K562 (cell line): ENCODE measurements around the gene SNRPA. TPM values are rescaled to one million over a fixed set of nuclear protein-coding genes. Genes with fewer than 3 reads are reported as not detected.

Experiments
- ATF3 ChIP-seq, 2 experiments: fragments of 450-650 bp in 1 of 2; sonication (generic) in 1 of 2; formaldehyde crosslinking in 1 of 2; IDR thresholded peaks in 1 of 2; conservative IDR thresholded peaks in 1 of 2; 2 replicates each; pipeline versions ENCODE4 v1.6.1 to v1.8.1; 2016 to 2023; ENCODE audit warnings: mild to moderate bottlenecking in 2 of 2, moderate library complexity in 2 of 2, inconsistent platforms in 1 of 2, missing genetic modification reagents in 1 of 2
- ATF4 ChIP-seq: fragments of 450-650 bp; formaldehyde crosslinking; IDR thresholded peaks from 2 replicates; pipeline ENCODE4 v1.4.0; 2022; ENCODE audit warnings: mild to moderate bottlenecking, moderate library complexity
- BACH1 ChIP-seq: fragments of 200-800 bp; sonication (Bioruptor generic); IDR thresholded peaks from 2 replicates; pipeline ENCODE4 v1.6.1; 2016; ENCODE audit warnings: missing genetic modification characterization, missing compliant biosample characterization
- BHLHE40 ChIP-seq: IDR thresholded peaks from 2 replicates; pipeline ENCODE4 v1.6.1; 2011; ENCODE audit warnings: low read length, improper control_type of control experiment
- CBX3 ChIP-seq, 2 experiments: IDR thresholded peaks; 1 replicate in 1 of 2; 2 replicates in 1 of 2; pipeline ENCODE4 v1.6.1; 2012; ENCODE audit warnings: inconsistent platforms in 2 of 2, low read length in 2 of 2, borderline replicate concordance in 1 of 2, control low read depth in 1 of 2
- CREB3L1 ChIP-seq: fragments of 450-650 bp; IDR thresholded peaks from 2 replicates; pipeline ENCODE4 v1.6.1; 2014; ENCODE audit warnings: low read depth, mild to moderate bottlenecking, moderate library complexity, borderline replicate concordance
- ELF1 ChIP-seq: fragments of 200-800 bp; sonication (Bioruptor generic); IDR thresholded peaks from 2 replicates; pipeline ENCODE4 v1.6.1; 2016; ENCODE audit warnings: missing genetic modification characterization, missing compliant biosample characterization
- ESRRB ChIP-seq: fragments of 250-450 bp; sonication (Bioruptor Pico); IDR thresholded peaks from 2 replicates; pipeline ENCODE4 v1.5.0; 2020; ENCODE audit warnings: mild to moderate bottlenecking, moderate library complexity, borderline replicate concordance
- ETS1 ChIP-seq: conservative IDR thresholded peaks from 2 replicates; pipeline ENCODE4 v1.6.1; 2011; ENCODE audit warnings: low read depth, mild to moderate bottlenecking, low read length; ENCODE audit not compliant: control insufficient read depth
- FOSL1 ChIP-seq: fragments of 200-800 bp; sonication (Bioruptor generic); conservative IDR thresholded peaks from 2 replicates; pipeline ENCODE4 v1.6.1; 2016; ENCODE audit warnings: missing genetic modification characterization, missing compliant biosample characterization
- MEF2A ChIP-seq: IDR thresholded peaks from 2 replicates; pipeline ENCODE4 v1.6.1; 2011; ENCODE audit warnings: low read depth, mild to moderate bottlenecking, low read length, moderate library complexity; ENCODE audit not compliant: control insufficient read depth
- MLLT1 ChIP-seq, 2 experiments: fragments of 450-650 bp; IDR thresholded peaks; 2 replicates each; pipeline ENCODE4 v1.6.1; 2016
- MTA3 ChIP-seq: fragments of 450-650 bp; formaldehyde crosslinking; IDR thresholded peaks from 2 replicates; pipeline ENCODE4 v1.6.1; 2017; ENCODE audit warnings: mild to moderate bottlenecking, borderline replicate concordance
- NFIC ChIP-seq: fragments of 450-650 bp; IDR thresholded peaks from 2 replicates; pipeline ENCODE4 v1.6.1; 2017; ENCODE audit warnings: mild to moderate bottlenecking, inconsistent platforms
- PKNOX1 ChIP-seq: fragments of 450-650 bp; IDR thresholded peaks from 2 replicates; pipeline ENCODE4 v1.6.1; 2016
- SMARCC2 ChIP-seq: fragments of 450-650 bp; IDR thresholded peaks from 2 replicates; pipeline ENCODE4 v1.6.1; 2017; ENCODE audit warnings: antibody characterized with exemption, moderate library complexity, mild to moderate bottlenecking, low read depth
- TCF15 ChIP-seq: fragments of 250-450 bp; sonication (Bioruptor Pico); IDR thresholded peaks from 2 replicates; pipeline ENCODE4 v1.8.0; 2022; ENCODE audit warnings: moderate library complexity, mild to moderate bottlenecking, inconsistent platforms
- TRIM28 ChIP-seq: fragments of 450-650 bp; IDR thresholded peaks from 2 replicates; pipeline ENCODE4 v1.6.1; 2017
- ZNF134 ChIP-seq: fragments of 250-450 bp; sonication (Bioruptor Pico); conservative IDR thresholded peaks from 2 replicates; pipeline ENCODE4 v1.4.0; 2020
- ZNF217 ChIP-seq: sonication (generic); formaldehyde crosslinking; IDR thresholded peaks from 2 replicates; pipeline ENCODE4 v1.8.0; 2022; ENCODE audit warnings: mild to moderate bottlenecking, missing genetic modification reagents
- ZNF253 ChIP-seq: fragments of 250-450 bp; sonication (Bioruptor Pico); conservative IDR thresholded peaks from 2 replicates; pipeline ENCODE4 v1.6.1; 2021; ENCODE audit warnings: mild to moderate bottlenecking
- ZNF668 ChIP-seq: fragments of 250-450 bp; sonication (Bioruptor Pico); IDR thresholded peaks from 2 replicates; pipeline ENCODE4 v1.8.0; 2022; ENCODE audit warnings: mild to moderate bottlenecking, inconsistent platforms
- polyA plus RNA-seq, 8 experiments: library from polyadenylated mRNA; depleted of rRNA in 4 of 8; stranded (reverse) in 5 of 8; unstranded in 3 of 8; fragments of >200 nt; fragmentation: Nextera tagmentation in 2 of 8; fragmentation: Illumina TruSeq in 1 of 8; extraction: Ambion mirVana in 2 of 8; extraction: Trizol in 1 of 8; gene quantifications; 2 replicates each; pipeline versions ENCODE4 v1.2.1 to v1.2.3, GENCODE V29; 2011 to 2014; ENCODE audit warnings: inconsistent platforms in 1 of 8, missing spikeins in 1 of 8
- total RNA-seq, 7 experiments: library from RNA; depleted of rRNA in 6 of 7; stranded (reverse); fragments of >200 nt in 6 of 7; fragmentation: Illumina TruSeq in 2 of 7; extraction: Trizol in 2 of 7; gene quantifications; 2 replicates each; pipeline versions ENCODE4 v1.2.1 to v1.2.3, GENCODE V29; 2011 to 2021; ENCODE audit warnings: low replicate concordance in 1 of 7

Gene SNRPA
- total and polyA plus RNA-seq, 9 of the 15 experiments (the other 6 are each of a cell fraction or from before 2014, with no cell fraction given): 16.3 to 311 (median 193) TPM

GRCh38 chr19:40716031-40716481 is 34.9 kb upstream of the SNRPA start (continued):
- TF ChIP-seq ZNF134 (CRISPR knock-in tag) (no peak), MTA3 (no peak), TRIM28 (no peak), NFIC (peak; percentile 87), ZNF668 (no peak), TCF15 (CRISPR knock-in tag) (no peak), ETS1 (no peak), SMARCC2 (no peak), PKNOX1 (0 out of 2 replicates have a peak, but pooled peaks have one; percentile 2), ATF3 (IDR thresholded peaks at IDR 0.05) (peak; percentile 86), ATF3 (CRISPR knock-in tag; conservative IDR thresholded peaks at IDR 0.05) (no peak), ZNF217 (CRISPR knock-in tag) (no peak), BACH1 (no peak), ZNF253 (CRISPR knock-in tag) (no peak), ATF4 (no peak), ELF1 (tag) (no peak), BHLHE40 (no peak), CREB3L1 (no peak), CBX3 (IDR thresholded peaks at IDR 0.05; ENCODE audit: borderline replicate concordance in 1 of 2, low read length in 2 of 2) (no peak), ESRRB (CRISPR knock-in tag) (no peak), FOSL1 (tag) (peak; percentile 84; the same call in 1 of the 2 replicates), MEF2A (no peak), MLLT1 (IDR thresholded peaks at IDR 0.05) (no peak)
